HepG2 (cell line): Measurements from ENCODE around the gene DIAPH1. TPM values are rescaled to one million over a fixed set of nuclear protein-coding genes. Genes with fewer than 3 reads are reported as not detected.

Experiments
- ATAC-seq: fragments of 200-7000 bp; cut with Tn5 transposase; 3 replicates; pipeline ENCODE4 v1.9.1; 2020; ENCODE audit warnings: mild to moderate bottlenecking, moderate library complexity
- BruUV-seq: library from RNA; stranded (reverse); fragments of 400-500 nt; replicated peaks from 2 replicates; lab custom pipeline; 2021; lab: Mats Ljungman, UMichigan
- CTCF ChIA-PET: fragments of 300-600 bp; formaldehyde crosslinking; extraction: SDS; loops from one replicate; lab custom pipeline; 2021; ENCODE audit warnings: low total read pairs, inconsistent platforms, low intra/inter-chr PET ratio; lab: Yijun Ruan, JAX
- POLR2A ChIA-PET: fragments of 350-600 bp; sonication (Branson Sonifier 250); formaldehyde crosslinking; loops from one replicate; lab custom pipeline; 2020; ENCODE audit warnings: antibody characterized with exemption, inconsistent platforms; lab: Yijun Ruan, JAX
- DNase-seq: peaks from one replicate; pipeline ENCODE4 v3.0.0-alpha.2; 2015; ENCODE audit warnings: low spot score
- FAIRE-seq: peaks from 3 replicates; lab custom pipeline; 2011; peaks lifted over from hg19 to GRCh38; lab: Jason Lieb, UNC
- H2AFZ ChIP-seq: one replicate; pipeline ENCODE4 v1.6.1; 2011; ENCODE audit warnings: low read length, inconsistent platforms
- H3K27ac ChIP-seq: fragments of 300-600 bp; 3 replicates; pipeline ENCODE4 v1.8.0; 2011; ENCODE audit warnings: mixed run types, mild to moderate bottlenecking, mixed read lengths, low read length, inconsistent platforms; ENCODE audit not compliant: insufficient read depth; ENCODE audit errors: extremely low read length
- H3K27me3 ChIP-seq, 2 experiments: fragments of 200-600 bp in 1 of 2; 2 replicates in 1 of 2; 3 replicates in 1 of 2; pipeline versions ENCODE4 v1.6.0 to v1.8.0; 2011; ENCODE audit warnings: low read length in 2 of 2, mild to moderate bottlenecking in 2 of 2, moderate library complexity in 2 of 2, inconsistent platforms in 1 of 2; ENCODE audit not compliant: insufficient read depth in 2 of 2, control insufficient read depth in 1 of 2
- H3K36me3 ChIP-seq, 2 experiments: fragments of 200-600 bp in 1 of 2; replicated peaks in 1 of 2; 2 replicates in 1 of 2; 3 replicates in 1 of 2; pipeline versions ENCODE4 v1.5.1 to v1.8.0; 2011; ENCODE audit warnings: low read length in 2 of 2, inconsistent platforms in 1 of 2; ENCODE audit not compliant: insufficient read depth in 2 of 2, control insufficient read depth in 1 of 2
- H3K4me1 ChIP-seq: 2 replicates; pipeline ENCODE4 v1.5.1; 2012; ENCODE audit warnings: low read length, inconsistent platforms; ENCODE audit not compliant: insufficient read depth
- H3K4me2 ChIP-seq: 2 replicates; pipeline ENCODE4 v1.6.0; 2011; ENCODE audit warnings: low read depth, low read length, inconsistent platforms
- H3K4me3 ChIP-seq, 3 experiments: fragments of 200-600 bp in 1 of 3; sonication (generic), shearing (Covaris generic) in 1 of 3; replicated peaks in 1 of 3; 2 replicates each; pipeline ENCODE4 v1.5.1; 2011 to 2016; ENCODE audit warnings: low read length in 3 of 3, inconsistent platforms in 2 of 3, low read depth in 2 of 3, mild to moderate bottlenecking in 2 of 3, control low read depth in 1 of 3, mixed read lengths in 1 of 3; ENCODE audit not compliant: insufficient read depth in 1 of 3
- H3K79me2 ChIP-seq: one replicate; pipeline ENCODE4 v1.6.1; 2011; ENCODE audit warnings: low read length, inconsistent platforms; ENCODE audit not compliant: insufficient read depth
- H3K9ac ChIP-seq: 2 replicates; pipeline ENCODE4 v1.6.0; 2011; ENCODE audit warnings: mild to moderate bottlenecking, low read depth, low read length, inconsistent platforms; ENCODE audit not compliant: insufficient read depth
- H3K9me3 ChIP-seq: 2 replicates; pipeline ENCODE4 v1.5.1; 2012; ENCODE audit warnings: mild to moderate bottlenecking, low read length
- H4K20me1 ChIP-seq: 2 replicates; pipeline ENCODE4 v1.6.0; 2011; ENCODE audit warnings: inconsistent platforms, mild to moderate bottlenecking, low read length, moderate library complexity; ENCODE audit not compliant: insufficient read depth
- FIP1L1 ChIP-seq: fragments of 200-400 bp; formaldehyde crosslinking; IDR thresholded peaks from 2 replicates; pipeline ENCODE4 v1.6.1; 2018; ENCODE audit warnings: low read depth, mild to moderate bottlenecking, low read length, moderate library complexity, borderline replicate concordance; ENCODE audit not compliant: insufficient read depth
- MTF1 ChIP-seq: sonication (generic); formaldehyde crosslinking; IDR thresholded peaks from 2 replicates; pipeline ENCODE4 v1.5.0; 2020; ENCODE audit warnings: missing genetic modification reagents
- NCOR1 ChIP-seq: fragments of 200-600 bp; sonication (generic); IDR thresholded peaks from 2 replicates; pipeline ENCODE4 v1.7.0; 2017; ENCODE audit warnings: antibody characterized with exemption, low read length, borderline replicate concordance
- NR2F1 ChIP-seq, 2 experiments: fragments of 450-650 bp in 1 of 2; formaldehyde crosslinking in 1 of 2; IDR thresholded peaks; 2 replicates each; pipeline versions ENCODE4 v1.5.0 to v1.6.1; 2016 to 2020; ENCODE audit warnings: mild to moderate bottlenecking in 1 of 2, missing compliant biosample characterization in 1 of 2, missing genetic modification reagents in 1 of 2, moderate library complexity in 1 of 2
- ONECUT2 ChIP-seq: sonication (generic); formaldehyde crosslinking; IDR thresholded peaks from 2 replicates; pipeline ENCODE4 v1.4.0; 2020; ENCODE audit warnings: missing genetic modification reagents
- REPIN1 ChIP-seq: sonication (generic); formaldehyde crosslinking; IDR thresholded peaks from 2 replicates; pipeline ENCODE4 v1.8.0; 2022; ENCODE audit warnings: missing genetic modification reagents, low read depth, mild to moderate bottlenecking, borderline replicate concordance
- RNF2 ChIP-seq: fragments of 450-650 bp; conservative IDR thresholded peaks from 2 replicates; pipeline ENCODE4 v1.6.1; 2016; ENCODE audit warnings: low read depth
- RORA ChIP-seq: sonication (generic); formaldehyde crosslinking; IDR thresholded peaks from 2 replicates; pipeline ENCODE4 v1.5.0; 2020; ENCODE audit warnings: mild to moderate bottlenecking, missing genetic modification reagents, moderate library complexity
- SALL1 ChIP-seq: sonication (generic); formaldehyde crosslinking; IDR thresholded peaks from 2 replicates; pipeline ENCODE4 v1.8.0; 2022; ENCODE audit warnings: mild to moderate bottlenecking, missing genetic modification reagents
- SOX5 ChIP-seq: IDR thresholded peaks from 2 replicates; pipeline ENCODE4 v1.6.1; 2016; ENCODE audit warnings: borderline replicate concordance
- SP5 ChIP-seq: IDR thresholded peaks from 2 replicates; pipeline ENCODE4 v1.6.1; 2016; ENCODE audit warnings: low read depth, borderline replicate concordance
- ZBTB8A ChIP-seq: sonication (generic); formaldehyde crosslinking; IDR thresholded peaks from 2 replicates; pipeline ENCODE4 v1.4.0; 2020; ENCODE audit warnings: mild to moderate bottlenecking, low read depth, missing genetic modification reagents, borderline replicate concordance
- ZFP90 ChIP-seq: sonication (generic); formaldehyde crosslinking; IDR thresholded peaks from 2 replicates; pipeline ENCODE4 v1.8.0; 2022; ENCODE audit warnings: missing genetic modification reagents, mild to moderate bottlenecking, inconsistent platforms, borderline replicate concordance
- ZNF136 ChIP-seq: sonication (generic); formaldehyde crosslinking; IDR thresholded peaks from 2 replicates; pipeline ENCODE4 v1.8.1; 2022; ENCODE audit warnings: low read depth, mild to moderate bottlenecking, moderate library complexity, missing genetic modification reagents
- WGBS: methylation state at CpG from one replicate; pipeline ENCODE4 v1.1.6; 2017; ENCODE audit warnings: low lambda C conversion rate; 5-methylcytosine and 5-hydroxymethylcytosine counted together
- in situ Hi-C: cut with HindIII; loops from 2 replicates; pipeline ENCODE4 v1.10.0; 2017; ENCODE audit warnings: low pct_unique_long_range_greater_than_20kb; ENCODE audit not compliant: extremely low pct_ligation_motif_present
- intact Hi-C: fragments of 100-400 bp; cut with micrococcal nuclease; formaldehyde crosslinking; loops from one replicate; pipeline ENCODE4 v1.10.0; 2022; ENCODE audit not compliant: unreplicated experiment
- polyA plus RNA-seq, 8 experiments: library from polyadenylated mRNA; depleted of rRNA in 3 of 8; stranded (reverse) in 7 of 8; unstranded in 1 of 8; fragments of >200 nt; fragmentation: Illumina TruSeq in 4 of 8; extraction: Trizol in 4 of 8; gene quantifications; 2 replicates each; pipeline versions ENCODE4 v1.2.1 to v1.2.3, GENCODE V29; 2011 to 2016; ENCODE audit warnings: low read depth in 4 of 8, missing spikeins in 1 of 8, mixed read lengths in 1 of 8; ENCODE audit not compliant: insufficient read depth in 1 of 8
- total RNA-seq, 5 experiments: library from RNA; depleted of rRNA; stranded (reverse); fragments of >200 nt; fragmentation: Illumina TruSeq; extraction: Trizol; gene quantifications; 2 replicates each; pipeline ENCODE4 v1.2.3, GENCODE V29; 2016; ENCODE audit warnings: low read depth in 1 of 5
- TF ChIP-seq, protein P1 (sequence below), 2 experiments: sonication (generic) in 1 of 2; formaldehyde crosslinking in 1 of 2; IDR thresholded peaks; 2 replicates each; pipeline versions ENCODE4 v1.5.1 to v1.6.1; 2011 to 2020; ENCODE audit warnings: borderline replicate concordance in 1 of 2, low read depth in 1 of 2, low read length in 1 of 2, mild to moderate bottlenecking in 1 of 2, missing genetic modification reagents in 1 of 2, moderate library complexity in 1 of 2
- TF ChIP-seq, protein P2 (sequence below): sonication (generic); formaldehyde crosslinking; IDR thresholded peaks from 2 replicates; pipeline ENCODE4 v1.4.0; 2020; ENCODE audit warnings: missing genetic modification reagents; ENCODE audit errors: not compliant biosample characterization
- TF ChIP-seq, protein P3 (sequence below): sonication (generic); formaldehyde crosslinking; IDR thresholded peaks from 2 replicates; pipeline ENCODE4 v1.4.0; 2020; ENCODE audit warnings: mild to moderate bottlenecking, missing genetic modification reagents

The DIAPH1 gene
- total and polyA plus RNA-seq, 2 of the 13 experiments (the other 11 are each of a cell fraction or from before 2014, with no cell fraction given): 25.1 to 33.9 TPM

DNA sequence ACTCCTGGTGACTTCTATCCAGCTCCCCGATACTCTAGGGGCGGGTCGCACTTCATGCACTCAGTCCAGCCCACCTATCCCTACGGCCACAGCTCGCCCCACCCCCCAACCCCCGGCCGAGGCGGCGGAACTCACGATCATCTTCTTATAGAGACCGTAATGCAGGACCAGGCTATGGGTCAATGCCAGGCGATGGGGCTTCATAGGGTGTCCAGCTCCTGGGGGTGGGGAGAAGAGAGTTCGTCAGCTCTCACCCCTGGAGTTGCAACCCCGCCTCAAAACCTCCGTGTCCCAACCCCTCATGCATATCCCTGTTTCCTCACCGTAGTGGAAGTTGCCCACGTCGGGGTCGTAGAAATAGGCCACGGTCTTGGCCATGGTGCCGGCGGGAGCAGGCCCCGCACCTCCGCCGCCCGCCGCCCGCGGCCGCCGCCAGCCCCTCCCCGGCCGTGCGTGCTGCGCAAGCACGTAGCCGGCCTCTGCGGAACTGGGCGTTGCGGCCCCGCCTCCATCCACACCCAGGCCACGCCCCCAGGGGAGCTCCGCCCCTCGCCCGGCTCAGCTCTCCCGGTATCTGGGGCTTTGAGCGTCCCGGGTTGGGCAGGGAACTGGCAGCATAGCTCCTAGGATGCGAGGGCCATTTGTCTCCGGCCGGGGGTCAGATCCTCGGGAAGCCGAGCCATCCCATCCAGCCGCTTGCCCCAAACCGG lies 17.8 kb upstream of the DIAPH1 start, which contains the start of the genes HDAC3 and RELL2:
HDAC3 (minus strand) TSS at position 437 of the 710 bp plus-strand sequence; CDS start at position 378, 59 bp downstream.
RELL2 (plus strand) TSS at position 585 of the 710 bp plus-strand sequence. CDS start 1,229 bp downstream, outside the sequence.
- H3K9me3 ChIP-seq: no peaks in the 10 kb centered on the region
- intact Hi-C loops: no loop called here
- peak within 1 kb of the TSS; percentile 91 to 99 (median 99) for H3K4me3 ChIP-seq
- peaks cover 2 to 23% of the 10 kb centered on the region in 2 experiments; a peak in 3 of 5 replicates for H3K36me3 ChIP-seq
- H3K4me2 ChIP-seq: peak within 1 kb of the TSS; percentile 95
- DNase-seq (peak; percentile 81), FAIRE-seq (peak; percentile 49), ATAC-seq (peak; percentile 88)
- no peaks in the 10 kb centered on the region; a peak in 1 of 5 replicates for H3K27me3 ChIP-seq
- H4K20me1 ChIP-seq: peaks cover 7% of the 10 kb centered on the region
- TSS peak; percentile 52 for BruUV-seq
- H3K79me2 ChIP-seq: peaks cover 40% of the 10 kb centered on the region
- peak within 1 kb of the TSS; percentile 90 for H3K9ac ChIP-seq
- 0% methylated on average over 13 of the region's 55 CpGs for WGBS
- H3K27ac ChIP-seq: peak within 1 kb of the TSS; percentile 75
- POLR2A ChIA-PET: interaction anchor here (0.8 to 3.1 kb wide), 17 partner anchors 9 to 332 kb away, joined by 3 to 35 read pairs (median 7); partner anchors contain the start of genes DELE1, DIAPH1, FCHSD1 and RNF14
- H2AFZ ChIP-seq: peak within 1 kb of the TSS; percentile 1
- in situ Hi-C loops: loop anchor here (5.0 kb wide), 1 partner anchor 44 kb away; no protein-coding TSS in a partner anchor
- CTCF ChIA-PET: interaction anchor here (1.3 kb wide), 1 partner anchor 18 kb away, joined by 6 read pairs; the partner anchor contains the start of gene DIAPH1
- peaks cover 30% of the 10 kb centered on the region for H3K4me1 ChIP-seq
- no peak for TF ChIP-seq RORA (CRISPR knock-in tag)
- TF ChIP-seq, protein P1, sequence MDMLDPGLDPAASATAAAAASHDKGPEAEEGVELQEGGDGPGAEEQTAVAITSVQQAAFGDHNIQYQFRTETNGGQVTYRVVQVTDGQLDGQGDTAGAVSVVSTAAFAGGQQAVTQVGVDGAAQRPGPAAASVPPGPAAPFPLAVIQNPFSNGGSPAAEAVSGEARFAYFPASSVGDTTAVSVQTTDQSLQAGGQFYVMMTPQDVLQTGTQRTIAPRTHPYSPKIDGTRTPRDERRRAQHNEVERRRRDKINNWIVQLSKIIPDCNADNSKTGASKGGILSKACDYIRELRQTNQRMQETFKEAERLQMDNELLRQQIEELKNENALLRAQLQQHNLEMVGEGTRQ (IDR thresholded peaks at IDR 0.05; ENCODE audit: low read depth, low read length): no peak
- TF ChIP-seq, protein P1 (CRISPR knock-in tag; IDR thresholded peaks at IDR 0.05; ENCODE audit: borderline replicate concordance): no peak
- TF ChIP-seq REPIN1: no peak
- TF ChIP-seq NCOR1: 0 out of 2 replicates have a peak, but pooled peaks have one; percentile 7
- TF ChIP-seq, protein P2, sequence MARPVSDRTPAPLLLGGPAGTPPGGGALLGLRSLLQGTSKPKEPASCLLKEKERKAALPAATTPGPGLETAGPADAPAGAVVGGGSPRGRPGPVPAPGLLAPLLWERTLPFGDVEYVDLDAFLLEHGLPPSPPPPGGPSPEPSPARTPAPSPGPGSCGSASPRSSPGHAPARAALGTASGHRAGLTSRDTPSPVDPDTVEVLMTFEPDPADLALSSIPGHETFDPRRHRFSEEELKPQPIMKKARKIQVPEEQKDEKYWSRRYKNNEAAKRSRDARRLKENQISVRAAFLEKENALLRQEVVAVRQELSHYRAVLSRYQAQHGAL: no peak
- TF ChIP-seq ONECUT2 (CRISPR knock-in tag): no peak
- no peak for TF ChIP-seq RNF2
- 0 out of 2 replicates have a peak, but pooled peaks have one; percentile 51 for TF ChIP-seq ZFP90 (CRISPR knock-in tag)
- no peak for TF ChIP-seq SOX5 (CRISPR knock-in tag)
- TF ChIP-seq ZNF136: no peak
- TF ChIP-seq MTF1: no peak
- TF ChIP-seq NR2F1 (CRISPR knock-in tag; IDR thresholded peaks at IDR 0.05): no peak
- no peak for TF ChIP-seq ZBTB8A
- 0 out of 2 replicates have a peak, but pooled peaks have one; percentile 22 for TF ChIP-seq SP5 (CRISPR knock-in tag)
- TF ChIP-seq FIP1L1: 0 out of 2 replicates have a peak, but pooled peaks have one; percentile 20
- peak; percentile 53 for TF ChIP-seq SALL1 (CRISPR knock-in tag)
- TF ChIP-seq, protein P3, sequence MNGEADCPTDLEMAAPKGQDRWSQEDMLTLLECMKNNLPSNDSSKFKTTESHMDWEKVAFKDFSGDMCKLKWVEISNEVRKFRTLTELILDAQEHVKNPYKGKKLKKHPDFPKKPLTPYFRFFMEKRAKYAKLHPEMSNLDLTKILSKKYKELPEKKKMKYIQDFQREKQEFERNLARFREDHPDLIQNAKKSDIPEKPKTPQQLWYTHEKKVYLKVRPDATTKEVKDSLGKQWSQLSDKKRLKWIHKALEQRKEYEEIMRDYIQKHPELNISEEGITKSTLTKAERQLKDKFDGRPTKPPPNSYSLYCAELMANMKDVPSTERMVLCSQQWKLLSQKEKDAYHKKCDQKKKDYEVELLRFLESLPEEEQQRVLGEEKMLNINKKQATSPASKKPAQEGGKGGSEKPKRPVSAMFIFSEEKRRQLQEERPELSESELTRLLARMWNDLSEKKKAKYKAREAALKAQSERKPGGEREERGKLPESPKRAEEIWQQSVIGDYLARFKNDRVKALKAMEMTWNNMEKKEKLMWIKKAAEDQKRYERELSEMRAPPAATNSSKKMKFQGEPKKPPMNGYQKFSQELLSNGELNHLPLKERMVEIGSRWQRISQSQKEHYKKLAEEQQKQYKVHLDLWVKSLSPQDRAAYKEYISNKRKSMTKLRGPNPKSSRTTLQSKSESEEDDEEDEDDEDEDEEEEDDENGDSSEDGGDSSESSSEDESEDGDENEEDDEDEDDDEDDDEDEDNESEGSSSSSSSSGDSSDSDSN (CRISPR knock-in tag): peak; percentile 39; the same call in 1 of the 2 replicates
